KMS-11 (cell line): Measurements from ENCODE around the gene SMYD5.

Experiments
- H2AFZ ChIP-seq: fragments of 200-600 bp; sonication (generic); 2 replicates; pipeline ENCODE4 v1.6.1; 2016; ENCODE audit warnings: antibody characterized with exemption, mixed run types, low read depth
- H3K27ac ChIP-seq: fragments of 200-600 bp; sonication (generic); 2 replicates; pipeline ENCODE4 v1.6.1; 2016; ENCODE audit warnings: mild to moderate bottlenecking, mixed run types
- H3K27me3 ChIP-seq: fragments of 200-600 bp; sonication (generic); 2 replicates; pipeline ENCODE4 v1.6.1; 2017; ENCODE audit warnings: mild to moderate bottlenecking, low read depth, mixed run types, moderate library complexity; ENCODE audit not compliant: insufficient read depth
- H3K36me3 ChIP-seq: fragments of 200-600 bp; sonication (generic); 2 replicates; pipeline ENCODE4 v1.6.1; 2017; ENCODE audit warnings: mild to moderate bottlenecking, mixed run types; ENCODE audit not compliant: insufficient read depth
- H3K4me1 ChIP-seq: fragments of 200-600 bp; sonication (generic); 2 replicates; pipeline ENCODE4 v1.6.1; 2016; ENCODE audit warnings: mild to moderate bottlenecking, low read depth, mixed run types; ENCODE audit not compliant: poor library complexity, severe bottlenecking
- H3K4me2 ChIP-seq: fragments of 200-600 bp; sonication (generic); 2 replicates; pipeline ENCODE4 v1.7.0; 2016; ENCODE audit warnings: mild to moderate bottlenecking, mixed run types
- H3K4me3 ChIP-seq: fragments of 200-600 bp; sonication (generic); IDR thresholded peaks from 2 replicates; pipeline ENCODE4 v1.6.1; 2017; ENCODE audit warnings: low read depth, low read length, mixed read lengths; ENCODE audit not compliant: insufficient read depth
- H3K79me2 ChIP-seq: fragments of 200-600 bp; sonication (generic); 2 replicates; pipeline ENCODE4 v1.6.1; 2016; ENCODE audit warnings: low read depth, mixed run types; ENCODE audit not compliant: insufficient read depth
- H3K9ac ChIP-seq: fragments of 200-600 bp; sonication (generic); 2 replicates; pipeline ENCODE4 v1.6.1; 2016; ENCODE audit warnings: mild to moderate bottlenecking, mixed run types
- H4K20me1 ChIP-seq: fragments of 200-600 bp; sonication (generic); 2 replicates; pipeline ENCODE4 v1.6.1; 2016; ENCODE audit warnings: mild to moderate bottlenecking, mixed run types; ENCODE audit not compliant: insufficient read depth
- CTCF ChIP-seq: fragments of 200-600 bp; sonication (generic); conservative IDR thresholded peaks from 2 replicates; pipeline ENCODE4 v1.6.1; 2017; ENCODE audit warnings: low read depth, mild to moderate bottlenecking, antibody characterized with exemption, low read length, moderate library complexity, mixed read lengths

SMYD5 gene

GRCh38 chr2:73264783-73265182, 50.7 kb downstream of the SMYD5 start:
- TF ChIP-seq CTCF, result no peak
- no peaks in the 10 kb centered on the region for H4K20me1 ChIP-seq
- no peaks in the 10 kb centered on the region for H3K36me3 ChIP-seq

GRCh38 chr2:73265298-73266060, 51.4 kb downstream of the SMYD5 start:
- Histone ChIP-seq H3K27ac (no peak overlapping the region), H3K9ac (no peak overlapping the region), H3K27me3 (no peaks in the 10 kb centered on the region), H3K36me3 (no peaks in the 10 kb centered on the region), H3K4me1 (no peaks in the 10 kb centered on the region), H2AFZ (no peak overlapping the region), H3K4me3 (no peak overlapping the region), H3K4me2 (no peak overlapping the region), H4K20me1 (no peaks in the 10 kb centered on the region), H3K79me2 (0 out of 2 replicates have a peak, but pooled peaks cover 4% of the 10 kb centered on the region)
- TF ChIP-seq CTCF, result no peak

More at GRCh38 chr2:73264783-73265182, 50.7 kb downstream of the SMYD5 start:
- Histone ChIP-seq H3K9ac (no peak overlapping the region), H3K4me1 (no peaks in the 10 kb centered on the region), H3K27ac (no peak overlapping the region), H3K4me2 (no peak overlapping the region), H3K4me3 (no peak overlapping the region), H2AFZ (no peak overlapping the region), H3K27me3 (no peaks in the 10 kb centered on the region), H3K79me2 (0 out of 2 replicates have a peak, but pooled peaks cover 4% of the 10 kb centered on the region)

- Histone ChIP-seq H3K27me3 (no peaks in the 10 kb centered on the region), H3K79me2 (peaks cover 4% of the 10 kb centered on the region; the same call in 1 of the 2 replicates), H3K4me2 (no peak overlapping the region), H3K9ac (no peak overlapping the region), H3K4me3 (no peak overlapping the region), H3K27ac (no peak overlapping the region), H4K20me1 (no peaks in the 10 kb centered on the region), H3K4me1 (no peaks in the 10 kb centered on the region), H2AFZ (no peak overlapping the region), H3K36me3 (no peaks in the 10 kb centered on the region)
- TF ChIP-seq CTCF, result no peak
Observed at GRCh38 chr2:73266061-73266901, 52.2 kb downstream of the SMYD5 start.

- no peak overlapping the region for H3K27ac ChIP-seq
- H2AFZ ChIP-seq, result no peak overlapping the region
- H3K36me3 ChIP-seq, result no peaks in the 10 kb centered on the region
- no peaks in the 10 kb centered on the region for H3K4me1 ChIP-seq
- H3K79me2 ChIP-seq, result peaks cover 4% of the 10 kb centered on the region; the same call in 1 of the 2 replicates
- no peak overlapping the region for H3K4me2 ChIP-seq
- H3K27me3 ChIP-seq, result no peaks in the 10 kb centered on the region
- no peak for TF ChIP-seq CTCF
- no peak overlapping the region for H3K9ac ChIP-seq
- no peaks in the 10 kb centered on the region for H4K20me1 ChIP-seq
- H3K4me3 ChIP-seq, result no peak overlapping the region
Observed at GRCh38 chr2:73267008-73267407, 53.0 kb downstream of the SMYD5 start.
